Retinal pigment epithelial cell (primary cell): ENCODE data around the gene SV2B.

Experiments
- DNase-seq: peaks from one replicate; pipeline ENCODE4 v3.0.0-alpha.2; 2010; ENCODE audit warnings: low read depth
- H3K4me3 ChIP-seq: 2 replicates; pipeline ENCODE4 v1.5.1; 2011; ENCODE audit warnings: mild to moderate bottlenecking, low read length, control low read depth, moderate library complexity
- CTCF ChIP-seq: conservative IDR thresholded peaks from 2 replicates; pipeline ENCODE4 v1.5.1; 2011; ENCODE audit warnings: low read depth, low read length, control low read depth, inconsistent platforms

The SV2B gene

GRCh38 chr15:91311986-91312385, 211.9 kb downstream of the SV2B start:
- TF ChIP-seq CTCF, result no peak
- no peak overlapping the region for H3K4me3 ChIP-seq
- no peak for DNase-seq

GRCh38 chr15:91316126-91316525, 216.1 kb downstream of the SV2B start:
- H3K4me3 ChIP-seq, result no peak overlapping the region
- DNase-seq, result no peak
- TF ChIP-seq CTCF, result no peak

- no peak overlapping the region for H3K4me3 ChIP-seq
- DNase-seq, result no peak
- TF ChIP-seq CTCF, result no peak
These were observed 218.5 kb downstream of the SV2B start for GRCh38 chr15:91318516-91318915.

GRCh38 chr15:91318931-91319330, 218.9 kb downstream of the SV2B start:
- no peak overlapping the region for H3K4me3 ChIP-seq
- no peak for TF ChIP-seq CTCF
- DNase-seq, result no peak

GRCh38 chr15:91319371-91320059, 219.5 kb downstream of the SV2B start:
- no peak for DNase-seq
- H3K4me3 ChIP-seq, result no peak overlapping the region
- no peak for TF ChIP-seq CTCF

GRCh38 chr15:91320101-91320500, 220.0 kb downstream of the SV2B start:
- no peak for DNase-seq

More at GRCh38 chr15:91320101-91320500, 220.0 kb downstream of the SV2B start:
- H3K4me3 ChIP-seq, result no peak overlapping the region
- TF ChIP-seq CTCF, result no peak
